K562 (cell line): ENCODE measurements around the gene INO80. TPM values are rescaled to one million over a fixed set of nuclear protein-coding genes. Genes with fewer than 3 reads are reported as not detected.

Source experiments
- CREM ChIP-seq: IDR thresholded peaks from 2 replicates; pipeline ENCODE4 v1.6.1; 2014; ENCODE audit warnings: antibody characterized with exemption, low read depth
- DPF2 ChIP-seq: fragments of 450-650 bp; IDR thresholded peaks from 2 replicates; pipeline ENCODE4 v1.6.1; 2016
- ELK3 ChIP-seq: fragments of 450-650 bp; formaldehyde crosslinking; IDR thresholded peaks from 2 replicates; pipeline ENCODE4 v1.4.0; 2020; ENCODE audit warnings: mild to moderate bottlenecking
- EP400 ChIP-seq: fragments of 450-650 bp; IDR thresholded peaks from 2 replicates; pipeline ENCODE4 v1.6.1; 2017; ENCODE audit warnings: antibody characterized with exemption, mild to moderate bottlenecking, moderate library complexity
- ETS1 ChIP-seq: conservative IDR thresholded peaks from 2 replicates; pipeline ENCODE4 v1.6.1; 2011; ENCODE audit warnings: low read depth, mild to moderate bottlenecking, low read length; ENCODE audit not compliant: control insufficient read depth
- MAFK ChIP-seq: IDR thresholded peaks from 2 replicates; pipeline ENCODE4 v1.6.1; 2011; ENCODE audit warnings: low read length, improper control_type of control experiment
- MGA ChIP-seq: fragments of 450-650 bp; IDR thresholded peaks from 2 replicates; pipeline ENCODE4 v1.6.1; 2016; ENCODE audit warnings: mild to moderate bottlenecking, moderate library complexity
- MLX ChIP-seq, 2 experiments: fragments of 450-650 bp in 1 of 2; sonication (generic) in 1 of 2; formaldehyde crosslinking; conservative IDR thresholded peaks; 2 replicates each; pipeline versions ENCODE4 v1.4.0 to v1.8.1; 2020 to 2022; ENCODE audit warnings: mild to moderate bottlenecking in 1 of 2, missing genetic modification reagents in 1 of 2
- RFX5 ChIP-seq: IDR thresholded peaks from 2 replicates; pipeline ENCODE4 v1.6.1; 2011; ENCODE audit warnings: low read depth, mild to moderate bottlenecking, improper control_type of control experiment, low read length
- SIN3A ChIP-seq, 2 experiments: fragments of 150-350 bp in 1 of 2; IDR thresholded peaks; 2 replicates each; pipeline ENCODE4 v1.6.1; 2011 to 2016; ENCODE audit warnings: borderline replicate concordance in 2 of 2, low read depth in 2 of 2, low read length in 2 of 2, mild to moderate bottlenecking in 2 of 2, moderate library complexity in 2 of 2; ENCODE audit not compliant: control insufficient read depth in 1 of 2
- SRSF9 ChIP-seq: fragments of 200-400 bp; formaldehyde crosslinking; IDR thresholded peaks from 2 replicates; pipeline ENCODE4 v1.6.1; 2017; ENCODE audit warnings: low read depth, low read length, borderline replicate concordance
- ZNF3 ChIP-seq: fragments of 250-450 bp; sonication (Bioruptor Pico); IDR thresholded peaks from 2 replicates; pipeline ENCODE4 v1.5.0; 2021; ENCODE audit warnings: mild to moderate bottlenecking, moderate library complexity
- polyA plus RNA-seq, 8 experiments: library from polyadenylated mRNA; depleted of rRNA in 4 of 8; stranded (reverse) in 5 of 8; unstranded in 3 of 8; fragments of >200 nt; fragmentation: Nextera tagmentation in 2 of 8; fragmentation: Illumina TruSeq in 1 of 8; extraction: Ambion mirVana in 2 of 8; extraction: Trizol in 1 of 8; gene quantifications; 2 replicates each; pipeline versions ENCODE4 v1.2.1 to v1.2.3, GENCODE V29; 2011 to 2014; ENCODE audit warnings: inconsistent platforms in 1 of 8, missing spikeins in 1 of 8
- total RNA-seq, 7 experiments: library from RNA; depleted of rRNA in 6 of 7; stranded (reverse); fragments of >200 nt in 6 of 7; fragmentation: Illumina TruSeq in 2 of 7; extraction: Trizol in 2 of 7; gene quantifications; 2 replicates each; pipeline versions ENCODE4 v1.2.1 to v1.2.3, GENCODE V29; 2011 to 2021; ENCODE audit warnings: low replicate concordance in 1 of 7

The INO80 gene
- total and polyA plus RNA-seq, 9 of the 15 experiments (the other 6 are each of a cell fraction or from before 2014, with no cell fraction given): 1.1 to 25.7 (median 19.9) TPM

- TF ChIP-seq ELK3 (CRISPR knock-in tag) (no peak), EP400 (peak; percentile 92), DPF2 (peak; percentile 74), RFX5 (no peak), CREM (peak; percentile 80), MGA (no peak; the same call in 1 of the 2 replicates), MLX (CRISPR knock-in tag; conservative IDR thresholded peaks at IDR 0.05) (no peak), ZNF3 (CRISPR knock-in tag) (no peak), SIN3A (IDR thresholded peaks at IDR 0.05; ENCODE audit: borderline replicate concordance in 2 of 2, control insufficient read depth in 1 of 2, low read depth in 2 of 2, low read length in 2 of 2) (peak in 1 of 2 experiments; percentile 32; a peak in 1 of 4 replicates), MAFK (peak; percentile 77), SRSF9 (no peak), ETS1 (peak; percentile 31; the same call in 1 of the 2 replicates)
These were observed at the start of gene INO80 (continued) for GRCh38 chr15:41116116-41116961.
